Ishikawa (cell line): ENCODE results near the gene TEDC2.

Experiments used
- CEBPB ChIP-seq: IDR thresholded peaks from 2 replicates; pipeline ENCODE4 v1.6.1; 2012
- CREB1 ChIP-seq: IDR thresholded peaks from 2 replicates; pipeline ENCODE4 v1.6.1; 2012; ENCODE audit warnings: low read depth
- EGR1 ChIP-seq: IDR thresholded peaks from 2 replicates; pipeline ENCODE4 v1.6.1; 2012
- EP300 ChIP-seq: IDR thresholded peaks from 2 replicates; pipeline ENCODE4 v1.6.1; 2012; ENCODE audit warnings: borderline replicate concordance
- FOXM1 ChIP-seq: IDR thresholded peaks from 2 replicates; pipeline ENCODE4 v1.6.1; 2012; ENCODE audit warnings: low read depth, borderline replicate concordance
- MAX ChIP-seq: IDR thresholded peaks from 2 replicates; pipeline ENCODE4 v1.6.1; 2012
- NFIC ChIP-seq: IDR thresholded peaks from 2 replicates; pipeline ENCODE4 v1.6.1; 2012
- RAD21 ChIP-seq: IDR thresholded peaks from 2 replicates; pipeline ENCODE4 v1.6.1; 2012; ENCODE audit warnings: low read depth
- REST ChIP-seq: IDR thresholded peaks from 2 replicates; pipeline ENCODE4 v1.6.1; 2012; ENCODE audit warnings: low read depth, mild to moderate bottlenecking
- TAF1 ChIP-seq: IDR thresholded peaks from 2 replicates; pipeline ENCODE4 v1.6.1; 2012; ENCODE audit warnings: low read depth, mild to moderate bottlenecking
- TCF12 ChIP-seq: IDR thresholded peaks from 2 replicates; pipeline ENCODE4 v1.6.1; 2012; ENCODE audit warnings: low read depth
- TEAD4 ChIP-seq: IDR thresholded peaks from 2 replicates; pipeline ENCODE4 v1.6.1; 2012
- USF1 ChIP-seq: IDR thresholded peaks from 2 replicates; pipeline ENCODE4 v1.6.1; 2012
- YY1 ChIP-seq: IDR thresholded peaks from 2 replicates; pipeline ENCODE4 v1.6.1; 2012; ENCODE audit warnings: low read depth

- TF ChIP-seq EP300 (no peak), NFIC (no peak), USF1 (no peak), MAX (no peak), YY1 (no peak), TAF1 (no peak), CREB1 (no peak), REST (no peak), TCF12 (no peak), FOXM1 (no peak), RAD21 (no peak), CEBPB (no peak), TEAD4 (no peak), EGR1 (no peak)
These were observed 2.6 kb upstream of the TEDC2 start for GRCh38 chr16:2457267-2457666.
